Measurements from ENCODE around the gene FLAD1.

The FLAD1 gene

DNA sequence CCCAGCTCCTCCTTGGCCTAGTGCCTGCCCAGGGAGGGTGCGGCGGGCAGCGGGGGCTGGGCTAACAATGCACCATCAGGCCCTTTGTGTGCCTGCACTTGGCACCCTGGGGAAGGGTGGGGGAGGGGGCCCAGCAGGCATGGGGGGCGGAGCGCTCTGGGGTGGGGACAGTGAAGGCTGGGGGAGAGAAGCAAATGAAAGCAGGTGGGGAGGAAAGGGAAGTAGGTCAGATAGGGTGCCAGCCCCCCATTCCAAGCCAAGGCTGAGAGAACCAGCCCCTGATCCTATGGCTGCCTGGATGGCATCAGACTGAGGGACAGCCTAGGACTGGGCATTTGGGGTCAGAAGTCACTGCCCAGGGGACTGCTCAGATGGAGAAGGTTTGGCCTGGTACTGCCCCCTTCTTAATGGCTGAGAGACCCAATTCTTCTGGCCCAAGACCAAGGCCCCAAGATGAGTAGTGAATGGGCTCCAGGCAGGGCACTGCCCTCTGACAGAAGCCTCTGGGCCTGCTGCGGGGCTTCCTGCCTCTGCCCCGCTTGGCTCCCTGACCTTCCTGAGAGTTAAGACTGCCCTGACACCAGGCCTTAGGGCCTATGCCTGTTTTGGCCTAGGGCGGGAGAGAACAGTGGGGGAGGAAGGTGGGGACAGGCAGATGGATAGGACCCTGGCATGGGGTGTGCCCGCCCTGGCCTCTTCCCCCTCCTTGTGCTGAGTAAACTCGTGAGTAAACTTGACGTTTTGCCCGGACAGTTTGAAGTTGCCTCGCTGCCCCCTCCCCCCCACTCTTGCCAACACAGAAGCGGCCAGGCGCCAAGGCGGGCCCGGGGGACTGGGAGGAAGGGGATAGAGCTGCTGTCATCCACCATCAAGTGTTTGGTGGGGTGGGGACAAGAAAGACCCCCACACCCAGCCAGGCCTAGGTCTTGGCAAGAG is 22.2 kb downstream of the FLAD1 start:
- no peak for DNase-seq

DNA sequence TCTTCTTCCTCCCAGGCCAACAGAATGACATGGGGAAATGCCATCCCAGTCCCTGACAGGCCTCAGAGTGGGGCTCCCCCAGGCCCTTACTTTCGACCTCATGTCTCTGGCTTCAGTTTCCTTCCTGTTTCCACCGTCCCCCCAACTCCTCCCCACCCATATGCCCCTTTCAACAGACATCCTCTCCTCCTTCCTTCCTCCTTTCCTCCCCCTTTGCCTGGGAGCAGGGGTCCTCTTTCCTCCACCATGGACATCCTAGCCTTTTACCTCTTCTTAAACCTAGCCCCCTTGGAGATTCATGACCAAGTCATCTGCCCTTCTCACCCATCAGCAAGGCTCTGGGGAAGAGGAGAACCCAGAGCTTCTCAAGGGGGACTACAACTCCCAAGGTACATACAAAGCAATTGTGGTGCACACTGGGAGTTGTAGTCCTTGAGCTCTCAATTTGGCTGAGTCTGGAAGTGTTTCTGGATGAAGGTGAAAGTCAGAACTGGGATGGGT is 23.5 kb downstream of the FLAD1 start:
- no peak for DNase-seq

DNA sequence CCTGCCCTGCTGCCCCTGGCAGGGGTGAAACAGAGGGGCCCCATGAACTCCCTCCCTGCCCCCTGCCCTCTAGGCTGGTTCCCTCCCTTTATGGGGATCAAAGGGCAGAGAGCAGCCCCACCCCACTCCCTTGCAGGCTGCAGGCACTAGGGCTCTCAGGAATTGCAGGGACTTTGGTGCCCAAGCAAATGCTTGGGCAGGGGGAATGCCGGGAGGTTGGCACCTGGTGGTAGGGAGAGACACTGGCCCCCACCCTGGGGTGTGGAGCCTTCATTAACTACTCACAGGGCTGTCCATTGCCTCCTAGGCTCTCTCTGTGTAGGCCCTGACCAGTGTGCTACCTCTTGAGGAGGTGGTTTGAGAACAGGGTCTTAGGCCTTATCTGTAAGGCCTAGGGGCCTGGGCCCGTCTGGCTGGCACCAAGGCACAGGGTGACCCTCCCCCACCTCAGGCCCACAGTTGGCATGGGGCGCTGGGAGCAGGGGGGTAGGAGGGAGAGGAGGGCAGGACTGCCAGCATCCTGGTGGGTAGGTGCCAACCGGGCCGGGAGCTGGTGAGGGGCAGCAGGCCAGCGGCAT is 24.2 kb downstream of the FLAD1 start:
- DNase-seq: no peak

DNA sequence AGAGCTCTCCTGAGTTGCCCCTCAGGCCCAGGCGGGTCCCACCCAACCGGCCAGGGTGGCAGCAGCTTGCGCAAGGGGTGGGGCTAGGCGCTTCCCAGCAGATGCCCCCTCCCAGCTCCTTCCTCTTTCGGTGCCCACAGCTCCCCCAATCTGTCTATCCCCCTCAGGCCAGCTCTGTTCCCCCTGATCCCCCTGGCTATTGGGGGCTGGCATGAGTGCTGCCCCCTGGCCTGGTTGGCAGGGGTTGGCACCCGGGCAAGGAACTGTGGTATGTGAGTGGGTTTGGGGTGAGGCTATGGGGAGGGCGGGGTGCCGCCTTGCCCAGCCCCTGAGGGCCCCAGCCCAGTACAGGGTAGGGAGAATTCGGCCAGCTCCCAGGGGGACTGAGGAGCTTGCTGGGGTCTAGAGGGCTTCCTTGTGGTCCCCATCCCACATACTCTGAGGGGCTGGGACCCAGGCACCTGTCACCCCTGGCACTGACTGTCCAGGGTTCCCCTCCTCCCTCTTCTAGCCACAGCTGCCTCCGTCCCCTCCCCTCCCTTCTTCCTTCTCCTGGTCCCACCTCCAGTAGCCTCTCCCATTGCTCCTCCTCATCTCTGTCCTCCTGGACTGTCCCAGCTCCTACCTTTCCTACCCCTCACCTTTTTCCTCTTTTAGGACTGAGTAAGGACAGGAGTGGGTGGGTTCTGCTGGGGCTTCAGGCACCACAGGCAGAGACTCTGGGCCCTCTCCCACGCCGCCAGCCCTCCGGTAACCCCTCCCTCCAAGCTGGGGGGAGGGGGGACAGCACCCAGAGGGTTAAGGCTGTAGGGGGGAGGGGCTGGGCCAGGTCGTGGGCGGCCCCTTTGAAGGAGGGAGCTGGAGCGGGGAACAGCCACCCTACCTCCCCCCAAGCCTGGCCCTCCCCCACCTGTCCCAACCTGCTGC is 25.1 kb downstream of the FLAD1 start:
- DNase-seq: no peak

DNA sequence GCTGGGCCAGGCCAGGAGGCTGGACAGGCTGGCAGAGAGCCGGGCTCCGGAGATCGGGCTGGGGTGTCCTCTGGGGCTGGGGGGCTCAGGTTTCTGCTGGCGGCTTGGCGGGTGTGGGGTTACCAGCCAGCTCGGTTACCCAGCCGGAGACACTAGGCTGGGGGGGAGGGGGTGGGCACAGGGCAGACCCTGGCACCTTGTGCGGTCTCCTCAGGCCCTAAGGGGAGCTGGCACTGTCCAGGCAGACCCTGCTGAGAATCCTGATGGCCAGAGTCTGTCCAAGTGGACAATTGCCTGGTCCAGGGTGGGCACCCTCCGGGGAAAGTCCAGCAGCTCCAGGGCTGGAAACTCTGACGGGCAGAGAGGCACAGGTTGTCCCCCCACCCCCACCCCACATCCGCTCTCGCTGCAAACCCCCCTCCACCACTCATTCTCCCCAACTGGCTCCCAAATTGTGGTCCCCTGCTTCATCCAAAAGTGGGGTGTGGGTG is 26.1 kb downstream of the FLAD1 start:
- DNase-seq: no peak

DNA sequence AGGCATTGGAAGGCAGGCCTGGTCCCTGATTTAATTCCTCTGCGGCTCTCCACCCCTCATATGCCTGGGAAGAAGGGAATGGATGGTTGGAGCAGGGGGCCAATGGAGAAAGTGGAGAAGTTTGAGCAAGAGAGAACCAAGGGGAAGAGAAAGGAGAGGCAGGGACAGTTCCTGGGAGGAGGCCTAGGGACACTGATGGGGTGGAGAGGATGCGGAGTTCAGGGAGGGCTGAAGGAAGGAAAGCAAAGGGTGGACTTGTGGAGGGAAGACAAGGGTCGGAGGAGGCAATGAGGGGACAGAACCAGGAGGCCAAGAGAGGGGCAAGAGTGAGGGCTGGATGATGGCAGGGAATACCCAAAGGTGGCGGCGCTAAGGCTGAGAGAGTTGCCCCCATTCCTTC is 26.6 kb downstream of the FLAD1 start:
- DNase-seq: no peak

DNA sequence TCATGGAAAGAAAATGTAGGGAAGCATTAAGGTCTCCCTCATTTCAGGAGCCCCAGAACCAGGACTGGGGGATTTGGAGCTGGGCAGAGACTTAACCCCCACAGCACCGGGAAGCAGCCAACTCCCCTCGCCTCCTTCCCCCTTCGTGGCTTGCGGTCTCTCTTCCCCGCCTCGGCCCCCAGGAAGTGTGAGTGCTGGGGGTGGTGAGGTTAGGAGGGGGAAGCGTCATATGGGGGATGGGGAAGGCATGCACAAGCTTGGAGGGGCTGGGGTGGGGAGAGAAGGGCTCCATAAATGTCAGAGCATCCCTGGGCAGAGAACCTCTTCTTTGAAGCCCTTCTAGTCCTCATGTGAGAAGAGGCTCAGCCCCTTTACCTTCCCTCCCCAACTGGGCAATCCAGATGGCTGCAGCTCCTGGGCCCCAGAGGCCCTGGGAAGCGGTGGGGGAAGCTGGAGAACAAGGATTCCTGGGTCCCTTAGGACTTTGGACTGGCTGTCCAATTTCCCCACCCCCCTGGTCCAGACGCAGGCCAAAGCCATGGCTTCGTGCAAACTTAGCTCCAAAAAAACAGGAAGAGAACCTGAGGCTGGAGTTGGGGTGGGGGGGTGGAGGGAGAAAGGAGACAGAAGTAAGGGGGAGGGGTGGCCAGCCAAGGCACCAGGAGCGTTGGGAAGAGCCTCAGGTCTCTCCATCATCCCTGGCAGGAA is 27.2 kb downstream of the FLAD1 start:
- DNase-seq: no peak

DNA sequence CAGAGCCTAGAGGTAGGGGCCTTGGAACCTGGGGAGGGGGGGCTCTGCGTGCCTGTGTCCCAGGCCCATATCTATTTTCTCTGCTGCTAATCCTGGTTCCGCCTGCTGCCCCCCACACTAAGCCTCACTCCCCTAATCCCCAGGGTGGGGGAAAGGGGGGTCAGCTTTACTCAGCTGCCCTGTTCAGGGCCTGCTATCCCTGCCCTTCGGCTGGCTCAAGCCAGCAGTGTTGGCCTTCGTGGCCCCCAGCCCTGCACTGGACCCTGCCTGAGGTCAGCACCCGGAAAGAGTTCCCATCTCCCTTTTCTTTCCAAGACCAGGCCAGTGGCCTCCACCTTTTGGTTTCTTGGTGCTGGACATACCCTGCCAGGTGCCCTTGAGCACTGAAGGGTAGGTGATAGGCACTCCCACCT is 27.9 kb downstream of the FLAD1 start:
- no peak for DNase-seq

DNA sequence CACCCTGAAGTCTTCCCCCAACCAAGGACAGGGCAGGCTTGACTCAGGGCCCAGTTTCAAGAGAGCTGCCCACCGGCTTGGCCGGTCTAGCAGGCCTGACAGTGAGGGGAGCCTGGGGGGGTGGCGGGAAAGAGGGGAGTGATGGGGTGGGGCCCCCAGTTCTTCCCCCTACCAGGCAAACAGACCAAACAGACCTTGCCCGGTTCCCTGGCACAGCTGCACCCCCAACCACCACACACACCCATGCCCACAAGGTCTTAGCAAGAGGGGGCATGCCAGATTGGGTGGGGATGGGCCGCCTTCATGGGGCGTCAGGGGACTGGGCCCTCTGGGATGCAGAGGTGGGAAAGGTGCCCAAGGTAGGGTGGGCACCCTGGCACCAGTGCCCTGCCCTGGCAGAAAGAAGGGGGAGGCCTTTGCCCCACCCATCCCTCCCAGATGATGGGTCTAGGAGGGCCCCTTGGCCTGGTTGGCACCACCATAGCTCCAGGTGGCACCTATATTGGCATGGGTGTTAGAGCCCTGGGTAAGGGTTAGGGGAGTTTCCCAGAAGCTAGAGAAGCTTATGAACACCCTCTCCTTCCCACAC is 28.4 kb downstream of the FLAD1 start:
- DNase-seq: no peak

DNA sequence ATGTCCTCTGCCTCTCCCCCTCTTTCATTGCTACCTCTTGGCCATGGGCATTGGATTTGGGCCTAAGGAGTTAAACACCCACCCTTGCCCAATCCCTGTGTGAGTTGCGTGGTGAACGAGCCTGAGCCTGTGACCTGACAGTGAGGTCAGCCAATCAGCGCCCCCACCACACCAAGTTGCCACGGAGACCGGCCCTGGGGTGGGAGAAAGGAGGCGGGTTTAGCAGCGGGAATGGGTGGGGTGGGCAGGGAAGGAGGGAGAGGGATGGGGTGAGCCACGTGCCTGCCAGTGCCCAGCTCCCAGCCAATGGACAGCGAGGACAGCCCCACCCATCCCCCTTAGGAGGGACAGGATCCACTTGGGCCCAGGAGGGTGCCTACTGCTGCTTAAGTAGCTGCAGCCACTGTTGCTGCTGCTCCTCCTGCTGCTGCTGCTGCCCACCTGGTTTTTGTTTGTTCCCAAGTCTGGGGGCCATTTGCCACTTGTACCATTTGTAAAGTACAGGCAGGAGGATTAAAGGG is 28.9 kb downstream of the FLAD1 start:
- DNase-seq: no peak

DNA sequence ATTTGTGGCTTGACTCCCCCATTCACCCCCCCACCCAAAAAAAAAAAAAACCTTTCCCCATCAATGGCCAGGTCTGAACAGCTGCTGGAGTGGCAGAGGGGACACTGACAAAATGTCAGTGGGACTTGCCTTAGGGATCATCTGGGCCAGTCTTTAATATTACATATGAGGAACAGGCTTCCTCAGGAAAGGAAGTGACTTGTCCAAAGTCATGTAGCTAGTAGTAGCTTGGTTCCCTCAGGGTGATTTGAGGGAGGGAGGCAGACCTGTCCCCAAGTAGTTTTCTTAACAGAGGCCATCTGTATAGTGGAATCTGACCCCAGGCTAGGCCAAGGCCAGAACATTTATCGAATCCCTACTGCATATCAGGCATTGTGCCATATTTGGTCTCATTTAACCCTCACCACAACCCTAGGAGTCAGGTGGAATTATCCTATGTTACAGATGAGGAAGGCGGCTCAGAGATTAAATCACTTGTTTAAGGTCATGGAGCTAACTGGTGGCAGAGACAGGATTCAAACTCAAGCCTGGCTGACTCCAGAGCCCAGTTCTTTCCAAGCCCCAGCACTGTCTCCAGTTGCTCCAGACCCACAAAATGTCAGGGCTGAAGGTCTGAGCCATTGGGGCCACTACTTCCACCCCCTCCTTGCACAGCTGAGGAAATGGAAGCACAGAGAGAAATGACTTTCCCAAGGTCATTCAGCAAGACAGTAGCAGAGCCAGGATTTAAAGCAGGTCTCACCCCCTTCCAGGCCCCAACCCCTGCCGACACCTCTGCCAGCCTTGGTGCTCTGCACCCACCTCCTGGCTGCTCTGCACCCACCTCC is 29.8 kb downstream of the FLAD1 start:
- no peak for DNase-seq

DNA sequence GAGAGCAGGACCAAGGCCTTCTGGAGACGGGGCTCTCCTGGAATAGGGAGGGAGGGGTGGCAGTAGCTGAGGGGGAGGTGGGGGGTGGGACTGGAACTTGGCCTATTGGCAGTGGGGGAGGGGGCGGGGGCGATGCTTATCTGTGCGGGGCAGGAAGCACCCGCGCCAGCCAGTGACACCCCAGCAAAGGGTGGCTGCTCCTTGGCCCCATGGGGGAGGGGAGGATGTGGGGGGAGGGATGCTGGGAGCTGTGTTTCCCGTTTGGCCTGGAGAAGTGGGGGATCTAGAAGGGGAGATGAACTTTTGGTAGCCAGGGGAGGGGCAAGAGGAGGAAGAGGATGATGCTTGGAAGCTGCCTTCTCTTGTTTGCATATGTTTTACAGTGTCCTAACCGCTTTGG is 30.5 kb downstream of the FLAD1 start:
- no peak for DNase-seq

DNA sequence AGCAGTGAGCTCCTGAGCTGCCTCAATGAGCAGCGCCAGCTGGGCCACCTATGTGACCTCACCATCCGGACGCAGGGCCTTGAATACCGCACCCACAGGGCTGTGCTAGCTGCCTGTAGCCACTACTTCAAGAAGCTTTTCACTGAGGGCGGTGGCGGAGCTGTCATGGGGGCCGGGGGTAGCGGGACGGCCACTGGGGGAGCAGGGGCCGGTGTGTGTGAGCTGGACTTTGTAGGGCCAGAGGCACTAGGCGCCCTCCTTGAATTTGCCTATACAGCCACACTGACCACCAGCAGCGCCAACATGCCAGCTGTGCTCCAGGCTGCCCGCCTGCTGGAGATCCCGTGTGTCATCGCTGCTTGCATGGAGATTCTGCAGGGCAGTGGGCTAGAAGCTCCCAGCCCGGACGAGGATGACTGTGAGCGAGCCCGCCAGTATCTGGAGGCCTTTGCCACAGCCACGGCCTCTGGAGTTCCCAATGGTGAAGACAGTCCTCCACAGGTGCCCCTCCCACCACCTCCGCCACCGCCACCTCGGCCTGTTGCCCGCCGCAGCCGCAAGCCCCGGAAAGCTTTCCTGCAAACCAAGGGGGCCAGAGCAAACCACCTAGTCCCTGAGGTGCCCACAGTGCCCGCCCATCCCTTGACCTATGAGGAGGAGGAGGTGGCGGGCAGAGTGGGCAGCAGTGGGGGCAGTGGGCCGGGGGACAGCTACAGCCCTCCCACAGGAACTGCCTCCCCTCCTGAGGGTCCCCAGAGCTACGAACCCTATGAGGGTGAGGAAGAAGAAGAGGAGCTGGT is 31.8 kb downstream of the FLAD1 start:
- no peak for DNase-seq

DNA sequence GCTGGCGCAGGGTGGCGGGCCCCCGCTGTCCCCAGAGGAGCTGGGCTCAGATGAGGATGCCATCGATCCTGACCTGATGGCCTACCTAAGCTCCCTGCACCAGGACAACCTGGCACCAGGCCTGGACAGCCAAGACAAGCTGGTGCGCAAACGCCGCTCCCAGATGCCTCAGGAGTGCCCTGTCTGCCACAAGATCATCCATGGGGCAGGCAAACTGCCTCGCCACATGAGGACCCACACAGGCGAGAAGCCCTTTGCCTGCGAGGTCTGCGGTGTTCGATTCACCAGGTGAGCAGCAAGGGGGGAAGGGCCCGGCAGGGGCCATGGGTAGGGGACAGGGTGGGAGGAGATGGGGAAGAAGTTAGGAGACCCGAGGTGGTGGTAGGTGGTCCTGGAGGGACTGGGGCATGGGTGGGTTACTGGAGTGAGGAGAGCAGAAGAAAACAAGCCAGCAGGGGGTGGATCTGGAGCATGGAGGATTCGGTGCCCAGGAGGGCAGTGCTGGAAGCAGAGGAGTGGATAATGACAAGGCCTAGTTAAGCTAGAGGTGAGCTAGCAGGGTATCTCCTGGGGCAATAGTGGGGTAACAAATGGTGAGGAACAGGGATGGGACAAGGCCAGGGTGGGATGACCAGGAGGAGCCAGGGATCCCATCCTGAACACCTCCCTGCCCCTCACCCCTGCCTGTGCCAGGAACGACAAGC is 32.5 kb downstream of the FLAD1 start:
- no peak for DNase-seq

DNA sequence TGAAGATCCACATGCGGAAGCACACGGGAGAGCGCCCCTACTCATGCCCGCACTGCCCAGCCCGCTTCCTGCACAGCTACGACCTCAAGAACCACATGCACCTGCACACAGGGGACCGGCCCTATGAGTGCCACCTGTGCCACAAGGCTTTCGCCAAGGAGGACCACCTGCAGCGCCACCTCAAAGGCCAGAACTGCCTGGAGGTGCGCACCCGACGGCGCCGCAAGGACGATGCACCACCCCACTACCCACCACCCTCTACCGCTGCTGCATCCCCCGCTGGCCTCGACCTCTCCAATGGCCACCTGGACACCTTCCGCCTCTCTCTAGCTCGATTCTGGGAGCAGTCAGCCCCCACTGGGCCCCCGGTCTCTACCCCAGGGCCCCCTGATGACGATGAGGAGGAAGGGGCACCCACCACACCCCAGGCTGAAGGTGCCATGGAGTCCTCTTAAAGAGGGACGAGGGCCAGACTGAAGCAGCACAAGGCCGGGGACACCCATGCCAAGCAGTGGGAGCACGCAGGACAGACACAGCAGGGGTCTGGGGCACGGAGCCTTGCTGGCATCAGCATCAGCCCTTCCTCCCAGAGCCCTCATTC is 33.2 kb downstream of the FLAD1 start:
- no peak for DNase-seq

DNA sequence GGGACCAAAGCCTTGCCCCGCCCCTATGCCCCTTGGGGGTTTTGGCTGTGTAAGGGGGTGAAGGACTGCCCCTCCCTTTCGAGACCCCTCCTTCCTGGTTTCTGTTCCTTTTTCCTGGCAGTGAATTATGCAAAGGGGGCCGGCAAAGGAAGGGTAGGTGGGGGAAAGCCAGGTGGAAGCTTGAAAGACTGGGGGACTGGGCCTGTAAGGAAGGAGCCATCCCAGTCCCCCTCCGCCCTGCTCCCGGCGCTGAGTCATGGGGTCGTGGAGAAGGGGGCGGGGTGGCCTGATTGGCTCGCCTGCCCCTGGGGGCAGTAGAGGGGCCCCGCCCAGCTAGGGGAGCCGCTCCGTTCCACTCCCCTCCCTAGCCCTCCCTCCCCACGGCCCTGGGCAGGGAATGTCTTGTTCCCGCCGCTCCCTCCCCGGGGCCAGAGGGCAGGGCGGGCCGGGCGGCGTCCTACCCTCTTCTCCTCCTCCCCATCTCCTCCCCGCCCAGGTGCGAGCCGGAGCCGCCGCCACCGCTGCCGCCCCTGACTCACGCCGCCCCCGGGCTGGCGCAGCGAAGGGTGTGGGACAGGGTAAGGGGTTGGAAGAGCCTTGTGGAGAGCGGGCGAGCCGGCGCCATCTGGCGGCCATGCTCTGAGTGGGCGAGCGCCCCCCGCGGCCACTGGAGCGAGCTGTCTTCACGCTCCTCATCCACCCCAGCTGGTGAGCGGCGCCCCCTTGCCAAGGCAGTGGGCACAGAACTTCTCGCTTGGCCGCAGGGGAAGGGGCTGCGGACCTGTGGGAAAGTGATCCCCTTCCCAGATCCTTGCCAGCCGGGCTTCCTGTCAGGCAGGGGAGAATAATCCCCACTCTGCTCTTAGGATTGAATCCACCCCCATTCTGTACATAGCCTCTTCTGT is 34.1 kb downstream of the FLAD1 start:
- peak; percentile 87 for DNase-seq

DNA sequence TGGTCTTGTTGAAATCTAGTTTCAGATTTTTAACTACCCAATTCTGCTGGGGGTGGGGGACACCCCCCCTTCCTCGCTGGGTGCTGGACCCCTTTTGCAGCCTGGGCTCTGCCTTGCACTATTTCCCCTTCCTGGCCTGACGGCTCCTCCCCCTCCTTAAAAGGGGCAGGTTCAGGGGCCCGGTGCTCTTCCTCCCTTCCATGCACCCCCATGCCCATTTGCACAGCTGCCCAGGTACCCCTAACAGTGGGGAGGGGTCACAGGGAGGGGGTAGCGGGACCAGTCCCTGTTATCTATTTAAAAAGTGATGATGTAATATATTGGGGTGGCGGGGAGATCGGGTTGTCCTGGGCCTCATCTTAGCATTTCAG is 34.8 kb downstream of the FLAD1 start:
- DNase-seq: no peak

Measured in SHP77 treated with DMSO at 0.1 percent for 48 hours (cell line).